OCI-LY7 (cell line): ENCODE results near the gene DENND1A. TPM values are rescaled to one million over a fixed set of nuclear protein-coding genes. Genes with fewer than 3 reads are reported as not detected.

ENCODE experiments used
- BruUV-seq: library from RNA; stranded (reverse); fragments of 400-500 nt; replicated peaks from 2 replicates; lab custom pipeline; 2021; lab: Mats Ljungman, UMichigan
- CTCF ChIA-PET: fragments of 300-600 bp; sonication (Branson Sonifier 250); formaldehyde crosslinking; loops from one replicate; lab custom pipeline; 2022; ENCODE audit warnings: antibody characterized with exemption; ENCODE audit not compliant: unreplicated experiment; lab: Charles Lee
- POLR2A ChIA-PET: fragments of 300-600 bp; sonication (Branson Sonifier 250); formaldehyde crosslinking; loops from one replicate; lab custom pipeline; 2022; ENCODE audit warnings: antibody characterized with exemption; lab: Charles Lee
- DNase-seq: peaks from one replicate; pipeline ENCODE4 v3.0.0-alpha.2; 2015; ENCODE audit warnings: low spot score
- H2AFZ ChIP-seq: fragments of 200-600 bp; sonication (generic), shearing (Covaris generic); 2 replicates; pipeline ENCODE4 v1.6.1; 2014; ENCODE audit warnings: mild to moderate bottlenecking, antibody characterized with exemption, low read length, moderate library complexity
- H3K27ac ChIP-seq: fragments of 200-600 bp; sonication (generic); 2 replicates; pipeline ENCODE4 v1.5.1; 2014; ENCODE audit warnings: mixed run types, low read depth, mild to moderate bottlenecking, moderate library complexity, low read length, inconsistent platforms; ENCODE audit not compliant: poor library complexity, severe bottlenecking
- H3K36me3 ChIP-seq: fragments of 200-600 bp; sonication (generic); 2 replicates; pipeline ENCODE4 v1.6.1; 2014; ENCODE audit warnings: mild to moderate bottlenecking, antibody characterized with exemption, low read length, moderate library complexity, mixed read lengths; ENCODE audit not compliant: insufficient read depth
- H3K4me1 ChIP-seq: fragments of 200-600 bp; sonication (generic); 2 replicates; pipeline ENCODE4 v1.5.1; 2014; ENCODE audit warnings: mild to moderate bottlenecking, low read length; ENCODE audit not compliant: insufficient read depth, poor library complexity, severe bottlenecking
- H3K4me2 ChIP-seq: fragments of 200-600 bp; sonication (generic); 2 replicates; pipeline ENCODE4 v1.6.1; 2014; ENCODE audit warnings: mild to moderate bottlenecking, low read length
- H3K4me3 ChIP-seq: fragments of 200-600 bp; sonication (generic); 2 replicates; pipeline ENCODE4 v1.5.1; 2014; ENCODE audit warnings: mild to moderate bottlenecking, low read depth, low read length; ENCODE audit not compliant: poor library complexity, severe bottlenecking
- H3K79me2 ChIP-seq: fragments of 200-600 bp; sonication (generic); 2 replicates; pipeline ENCODE4 v1.6.1; 2016; ENCODE audit warnings: low read depth, mild to moderate bottlenecking, low read length, moderate library complexity, mixed read lengths; ENCODE audit not compliant: insufficient read depth
- H3K9me2 ChIP-seq: fragments of 200-600 bp; sonication (generic); 2 replicates; pipeline ENCODE4 v1.6.1; 2016; ENCODE audit warnings: mild to moderate bottlenecking, low read length, mixed read lengths; ENCODE audit not compliant: insufficient read depth
- H3K9me3 ChIP-seq: fragments of 200-600 bp; sonication (generic); 2 replicates; pipeline ENCODE4 v1.6.1; 2014; ENCODE audit warnings: mild to moderate bottlenecking, mixed run types, low read length, mixed read lengths
- H4K20me1 ChIP-seq: fragments of 200-600 bp; sonication (generic); 2 replicates; pipeline ENCODE4 v1.6.1; 2014; ENCODE audit warnings: mild to moderate bottlenecking, antibody characterized with exemption, low read length, moderate library complexity, mixed read lengths; ENCODE audit not compliant: insufficient read depth
- CTCF ChIP-seq: fragments of 200-600 bp; sonication (generic); conservative IDR thresholded peaks from 2 replicates; pipeline ENCODE4 v1.5.1; 2014; ENCODE audit warnings: mild to moderate bottlenecking, antibody characterized with exemption, low read length, moderate library complexity, mixed read lengths
- EZH2phosphoT487 ChIP-seq: fragments of 200-600 bp; sonication (generic); IDR thresholded peaks from 2 replicates; pipeline ENCODE4 v1.6.1; 2018; ENCODE audit warnings: low read depth, borderline replicate concordance, mild to moderate bottlenecking, mixed run types, antibody characterized with exemption, low read length, moderate library complexity, mixed read lengths
- intact Hi-C: fragments of 100-400 bp; cut with micrococcal nuclease; formaldehyde crosslinking; loops from one replicate; pipeline ENCODE4 v1.10.0; 2022; ENCODE audit not compliant: unreplicated experiment
- total RNA-seq, 2 experiments: library from RNA; depleted of rRNA in 1 of 2; stranded (reverse); fragments of >200 nt in 1 of 2; shearing (Covaris generic) in 1 of 2; gene quantifications; 2 replicates each; pipeline ENCODE4 v1.2.3, GENCODE V29; 2014 to 2022

Gene DENND1A
- total RNA-seq, 2 experiments from 2014 or later, result 17.9 to 36.3 TPM

GRCh38 chr9:123407217-123407851, 522.6 kb downstream of the DENND1A start:
- TF ChIP-seq CTCF, result no peak
- no peak overlapping the region for H3K4me2 ChIP-seq
- no peaks in the 10 kb centered on the region for H3K36me3 ChIP-seq
- no peaks in the 10 kb centered on the region for H3K9me2 ChIP-seq
- no peak overlapping the region for H3K4me3 ChIP-seq
- intact Hi-C loops, result no loop called here
- no peaks in the 10 kb centered on the region for H3K4me1 ChIP-seq
- H3K9me3 ChIP-seq, result no peaks in the 10 kb centered on the region
- no peak overlapping the region for H2AFZ ChIP-seq
- no peaks in the 10 kb centered on the region for H4K20me1 ChIP-seq
- H3K27ac ChIP-seq, result no peak overlapping the region
- CTCF ChIA-PET, result no interaction called here
- H3K79me2 ChIP-seq, result no peaks in the 10 kb centered on the region
- no peak for DNase-seq
- POLR2A ChIA-PET, result interaction anchor here (0.6 kb wide), 3 partner anchors 121 to 752 kb away, joined by 3 read pairs; no protein-coding TSS in a partner anchor
- BruUV-seq, result no TSS peak

- Histone ChIP-seq H3K79me2 (no peaks in the 10 kb centered on the region), H3K4me2 (no peak overlapping the region), H3K36me3 (no peaks in the 10 kb centered on the region), H3K9me2 (no peaks in the 10 kb centered on the region), H3K9me3 (no peaks in the 10 kb centered on the region), H3K27ac (no peak overlapping the region), H4K20me1 (no peaks in the 10 kb centered on the region), H2AFZ (no peak overlapping the region), H3K4me3 (no peak overlapping the region), H3K4me1 (no peaks in the 10 kb centered on the region)
- ChIA-PET POLR2A (no interaction called here), CTCF (interaction anchor here (0.6 kb wide), 1 partner anchor 144 kb away, joined by 3 read pairs; no protein-coding TSS in a partner anchor)
- no peak for TF ChIP-seq EZH2phosphoT487
- no peak for TF ChIP-seq CTCF
- BruUV-seq, result no TSS peak
- DNase-seq, result no peak
- intact Hi-C loops, result no loop called here
Observed at GRCh38 chr9:123406691-123407216, 523.2 kb downstream of the DENND1A start.

GRCh38 chr9:123406016-123406415, 523.9 kb downstream of the DENND1A start:
- H3K9me3 ChIP-seq, result no peaks in the 10 kb centered on the region
- no peaks in the 10 kb centered on the region for H3K79me2 ChIP-seq
- H3K4me1 ChIP-seq, result no peaks in the 10 kb centered on the region
- TF ChIP-seq EZH2phosphoT487 (no peak), CTCF (no peak)
- H3K9me2 ChIP-seq, result no peaks in the 10 kb centered on the region
- BruUV-seq, result no TSS peak
- H3K4me3 ChIP-seq, result no peak overlapping the region
- no peaks in the 10 kb centered on the region for H3K36me3 ChIP-seq
- no peaks in the 10 kb centered on the region for H4K20me1 ChIP-seq
- CTCF ChIA-PET, result no interaction called here
- POLR2A ChIA-PET, result interaction anchor here (0.5 kb wide), 1 partner anchor 645 kb away, joined by 3 read pairs; no protein-coding TSS in a partner anchor
- H3K4me2 ChIP-seq, result no peak overlapping the region
- no peak overlapping the region for H3K27ac ChIP-seq
- intact Hi-C loops, result no loop called here
- no peak overlapping the region for H2AFZ ChIP-seq
- no peak for DNase-seq
